Fibroblast of peridontal ligament (primary cell): Measurements from ENCODE around the gene DCUN1D2.
"Not testable (repeated sequence)": the region's sequence is repeated elsewhere in the genome, so short reads cannot be mapped to it uniquely, and the experiment has no call there.

Experiments used
- DNase-seq: peaks from one replicate; pipeline ENCODE4 v3.0.0-alpha.2; 2010; ENCODE audit errors: extremely low read depth

DCUN1D2 gene

DNA sequence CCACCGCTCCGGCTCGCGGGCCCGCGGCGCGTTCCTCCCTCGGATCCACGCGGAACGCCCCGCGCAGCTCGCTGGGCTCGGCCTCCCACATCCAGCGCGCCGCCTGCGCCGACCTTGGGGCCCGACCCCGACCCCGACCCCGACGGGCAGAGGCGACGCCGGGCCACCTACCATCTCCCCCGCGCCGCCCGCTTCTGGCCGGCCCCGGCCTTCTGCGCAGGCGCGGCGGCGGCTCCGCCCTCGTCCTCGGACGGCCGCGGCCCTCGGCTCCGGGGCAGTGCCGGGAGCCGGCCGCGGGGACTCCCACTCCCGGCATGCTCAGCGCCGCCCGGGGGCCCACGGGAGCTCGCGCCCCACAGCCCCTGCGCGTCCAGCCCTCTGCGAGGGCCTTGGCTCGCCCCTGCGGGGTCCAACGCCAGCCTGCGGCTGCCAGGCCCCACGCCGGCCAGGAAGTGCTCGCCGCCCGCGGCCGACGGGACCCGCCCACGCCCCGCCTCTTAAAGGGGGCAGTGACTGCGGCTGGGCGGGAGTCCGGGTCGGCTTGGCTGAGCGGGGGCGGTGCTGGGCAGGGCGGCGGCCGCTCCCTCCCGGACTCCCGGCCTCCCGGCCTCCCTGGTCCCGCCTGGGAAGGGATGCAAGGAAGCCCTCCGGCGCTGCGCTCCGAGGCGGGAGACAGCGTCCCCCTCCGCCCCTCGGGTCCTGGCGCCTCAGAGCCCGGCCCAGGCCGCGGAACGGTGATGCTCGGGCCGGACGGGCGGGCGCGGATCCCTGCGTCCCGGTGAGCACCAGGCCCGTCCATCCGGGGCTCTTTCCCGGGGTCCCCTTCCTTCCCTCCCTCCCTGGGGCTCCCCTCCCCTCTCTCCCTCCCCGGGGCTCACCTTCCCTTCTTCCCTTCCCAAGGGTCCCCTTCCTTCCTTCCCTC lies at the start of gene DCUN1D2:
DCUN1D2 (minus strand) TSS at position 216 of the 922 bp plus-strand sequence; CDS start at position 174, 42 bp downstream.
- DNase-seq: peak; percentile 94

DNA sequence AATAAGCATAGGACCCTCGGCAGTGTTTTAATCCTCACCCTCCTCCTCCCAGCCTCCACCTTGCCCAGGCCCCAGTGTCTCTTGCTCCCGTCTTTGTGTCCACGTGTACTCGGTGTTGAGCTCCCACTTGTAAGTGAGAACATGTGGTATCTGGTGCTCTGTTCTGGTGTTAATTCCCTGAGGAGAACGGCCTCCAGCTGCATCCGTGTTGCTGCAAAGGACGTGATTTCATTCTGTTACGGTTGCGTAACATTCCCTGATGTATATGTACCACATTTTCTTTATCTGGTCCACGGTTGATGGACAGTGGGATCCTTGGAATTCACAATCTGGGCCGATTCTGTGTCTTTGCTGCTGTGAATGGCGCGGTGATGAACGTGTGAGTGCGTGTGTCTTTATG lies 49.3 kb upstream of the DCUN1D2 start:
- DNase-seq: no peak

DNA sequence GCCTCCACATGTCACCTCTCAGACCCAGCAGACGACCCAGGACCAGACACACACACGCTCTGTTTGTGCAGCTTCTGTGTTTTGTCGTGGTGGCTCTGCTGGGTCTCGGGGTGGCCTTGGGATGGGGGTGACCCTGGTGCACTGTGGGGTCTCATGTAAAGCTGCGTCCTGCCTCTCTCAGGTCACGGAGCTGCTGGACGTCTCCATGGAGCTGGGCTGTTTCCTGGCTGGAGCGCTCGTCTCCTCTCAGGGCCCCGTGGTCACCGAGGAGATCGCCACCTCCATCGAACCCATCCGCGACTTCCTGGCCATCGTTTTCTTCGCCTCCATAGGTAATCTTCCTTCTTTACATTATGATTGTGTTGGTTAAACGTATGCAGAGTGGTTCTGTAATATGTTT lies 48.7 kb upstream of the DCUN1D2 start:
- DNase-seq: no peak

DNA sequence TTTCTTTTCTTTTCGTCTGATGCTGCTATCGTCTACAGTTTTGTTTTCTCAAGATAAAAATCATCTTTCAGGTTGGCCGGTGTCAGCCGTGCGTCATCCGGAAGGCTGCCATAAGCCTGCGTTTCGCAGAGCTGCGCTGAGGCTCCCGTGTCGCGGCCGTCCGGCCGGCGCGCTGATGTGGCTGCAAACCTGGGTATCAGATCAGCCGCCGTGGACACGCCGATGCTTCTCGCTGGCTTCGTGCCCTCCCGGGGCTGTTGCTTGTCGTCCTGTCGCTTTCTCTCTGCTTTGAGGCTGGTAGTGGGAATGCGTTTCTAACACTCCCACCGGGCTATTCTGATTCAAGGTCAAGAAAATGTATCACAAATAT lies 48.2 kb upstream of the DCUN1D2 start:
- DNase-seq: no peak

DNA sequence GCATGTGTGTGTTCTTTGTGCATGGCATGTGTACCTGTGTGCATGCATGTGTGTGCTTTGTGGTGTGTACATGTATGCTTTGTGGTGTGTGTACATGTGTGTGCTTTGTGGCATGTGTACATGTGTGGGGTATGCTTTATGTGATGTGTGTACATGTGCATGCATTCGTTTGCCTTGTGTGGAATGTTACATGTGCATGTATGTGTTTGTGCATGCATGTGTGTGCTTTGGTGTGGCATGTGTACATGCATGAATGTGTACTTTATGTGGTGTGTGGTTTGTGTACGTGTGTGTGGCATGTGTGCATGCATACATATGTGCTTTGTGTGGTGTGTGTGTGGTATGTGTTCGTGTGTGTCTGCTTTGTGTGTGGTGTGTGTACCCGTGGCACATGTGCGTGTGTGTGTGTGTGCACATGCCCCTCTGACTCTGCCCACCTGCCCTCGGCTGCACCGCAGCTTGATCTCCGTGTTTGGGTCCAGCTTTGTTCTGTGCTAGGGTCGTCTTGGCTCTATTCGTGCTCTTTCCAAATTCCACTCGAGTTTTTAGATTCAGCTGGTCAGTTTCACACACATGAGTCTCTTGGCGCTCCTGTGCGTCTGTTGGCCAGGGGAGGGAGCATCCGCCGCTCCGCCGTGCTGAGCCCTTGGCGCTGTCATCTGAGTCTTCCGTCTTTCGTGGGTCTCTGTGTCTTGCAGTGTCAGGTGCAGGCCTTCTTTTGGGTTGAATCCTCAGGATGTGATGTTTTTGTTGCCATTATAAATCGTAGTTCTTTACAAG lies 47.6 kb upstream of the DCUN1D2 start:
- DNase-seq: no peak

DNA sequence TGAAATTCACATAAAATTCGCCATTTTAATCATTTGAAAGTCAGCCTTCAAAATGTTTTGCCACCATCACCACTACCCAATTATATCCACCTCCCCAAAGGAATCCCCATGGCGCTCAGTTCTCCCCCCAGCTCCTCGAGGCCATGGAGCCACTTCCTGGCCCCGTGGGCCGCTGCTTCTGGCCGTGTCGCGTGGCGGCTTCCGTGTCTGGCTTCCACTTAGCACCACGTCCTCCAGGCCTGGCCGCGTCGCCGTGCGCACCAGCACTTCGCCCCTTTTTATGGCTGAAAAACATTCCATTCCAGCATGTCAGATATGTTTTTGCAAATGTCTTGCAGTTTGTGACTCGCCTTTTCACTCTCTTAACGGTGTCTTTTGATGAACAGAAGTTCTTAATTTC lies 46.7 kb upstream of the DCUN1D2 start:
- DNase-seq: no peak

DNA sequence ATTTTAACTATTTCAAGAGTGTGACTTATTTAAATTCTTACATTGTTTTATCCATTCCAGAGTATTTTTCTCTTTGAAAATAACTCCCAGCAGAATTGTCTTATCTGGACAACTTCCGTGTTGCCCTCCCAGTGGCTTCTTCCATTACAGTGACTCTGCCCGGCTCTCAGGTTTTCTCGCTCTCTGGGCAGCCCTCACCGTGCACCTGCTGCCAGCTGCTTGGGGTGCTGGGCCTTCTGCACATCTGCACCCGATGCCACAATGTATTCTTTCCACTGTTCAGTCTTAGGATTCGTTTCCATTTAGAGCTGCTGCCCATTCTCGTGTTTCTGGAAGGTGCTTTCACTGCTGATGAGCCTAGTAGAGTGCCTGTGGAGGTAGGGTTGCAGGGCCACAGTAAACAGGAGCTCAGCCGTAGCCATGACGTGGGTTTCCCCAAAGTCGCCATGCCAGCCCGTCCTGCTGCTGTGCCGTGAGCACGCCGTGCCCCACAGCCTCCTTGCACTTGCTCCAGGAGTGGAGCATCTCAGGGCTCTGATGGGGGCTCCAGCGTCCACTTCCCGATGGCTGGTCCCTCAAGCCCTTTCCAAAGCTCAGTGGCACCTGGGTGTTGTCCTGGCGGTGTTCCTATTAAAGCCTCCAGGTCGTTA lies 46.1 kb upstream of the DCUN1D2 start:
- no peak for DNase-seq

DNA sequence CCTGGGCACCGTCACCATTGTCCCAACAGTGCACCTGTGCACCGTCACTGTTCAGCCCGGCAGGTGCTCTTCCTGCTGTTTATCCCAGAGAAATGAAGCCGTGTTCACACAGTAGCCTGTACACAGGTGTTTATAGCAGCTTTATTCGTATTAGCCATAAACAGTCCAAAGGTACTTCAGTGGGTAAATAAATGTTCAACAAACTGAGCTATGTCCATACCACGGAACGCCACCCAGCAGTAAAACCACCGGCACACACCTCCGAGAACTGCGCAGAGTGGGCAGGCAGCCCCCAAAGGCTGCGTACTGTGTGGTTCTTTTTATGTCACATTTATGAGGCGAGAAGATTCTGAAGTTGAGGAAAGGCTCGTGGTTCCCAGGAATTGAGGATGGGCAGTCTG lies 44.9 kb upstream of the DCUN1D2 start:
- no peak for DNase-seq

DNA sequence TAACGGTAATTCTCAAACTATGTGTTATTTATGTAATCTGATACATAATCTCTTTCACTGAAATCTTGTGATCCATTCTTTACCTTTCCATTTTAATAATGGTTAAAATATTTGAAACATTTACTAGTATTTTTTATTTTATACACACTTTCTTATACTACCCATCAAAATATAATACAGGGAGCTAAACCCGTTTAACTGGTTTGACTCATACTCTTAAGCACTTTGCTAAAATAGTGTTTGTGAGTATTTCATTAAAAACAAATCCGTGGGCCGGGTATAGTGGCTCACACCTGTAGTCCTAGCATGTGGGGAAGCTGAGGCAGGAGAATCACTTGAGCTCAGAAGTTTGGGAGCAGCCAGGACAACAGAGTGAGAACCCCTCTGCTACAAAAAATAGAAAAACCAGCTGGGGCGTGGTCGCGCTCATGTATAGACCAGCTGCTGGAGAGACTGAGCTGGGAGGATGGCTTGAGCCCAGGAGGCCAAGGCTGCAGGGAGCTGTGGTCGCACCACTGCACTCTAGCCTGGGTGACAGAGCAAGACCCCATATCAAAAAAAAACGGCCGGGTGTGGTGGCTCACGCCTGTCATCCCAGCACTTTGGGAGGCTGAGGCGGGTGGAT lies 43.8 kb upstream of the DCUN1D2 start:
- DNase-seq: no peak

DNA sequence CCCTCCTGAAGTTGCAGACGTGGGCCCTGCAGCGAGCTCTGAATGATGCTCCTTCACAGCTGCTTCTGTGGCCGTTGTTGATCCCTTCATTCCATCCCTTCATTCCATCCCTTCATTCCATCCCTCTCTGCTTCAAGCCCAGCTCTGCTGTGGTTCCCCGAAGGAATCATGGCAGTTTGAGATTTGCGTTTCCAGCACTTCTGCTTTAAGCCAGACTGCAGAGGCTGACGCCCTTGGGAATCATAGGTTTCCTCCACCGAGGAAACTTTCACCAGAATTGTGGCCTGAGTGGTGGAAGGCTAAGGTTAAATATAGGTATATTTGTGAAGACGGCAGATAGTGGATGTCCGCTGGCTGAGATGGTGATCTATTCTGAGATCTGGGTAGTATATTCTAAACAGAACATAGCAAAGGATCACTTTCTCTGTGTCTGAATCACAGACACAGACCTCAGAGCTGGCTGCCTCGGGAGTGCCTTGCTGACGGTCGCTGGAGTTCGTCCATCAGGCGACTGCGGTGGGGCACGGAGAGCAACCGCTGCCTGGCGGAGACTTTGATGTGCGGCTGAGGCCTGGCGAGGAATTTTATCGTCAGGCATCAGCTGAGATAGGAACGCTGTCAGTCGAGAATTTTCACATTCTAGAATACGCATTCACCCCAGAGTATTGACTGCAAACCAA lies 42.8 kb upstream of the DCUN1D2 start:
- no peak for DNase-seq

DNA sequence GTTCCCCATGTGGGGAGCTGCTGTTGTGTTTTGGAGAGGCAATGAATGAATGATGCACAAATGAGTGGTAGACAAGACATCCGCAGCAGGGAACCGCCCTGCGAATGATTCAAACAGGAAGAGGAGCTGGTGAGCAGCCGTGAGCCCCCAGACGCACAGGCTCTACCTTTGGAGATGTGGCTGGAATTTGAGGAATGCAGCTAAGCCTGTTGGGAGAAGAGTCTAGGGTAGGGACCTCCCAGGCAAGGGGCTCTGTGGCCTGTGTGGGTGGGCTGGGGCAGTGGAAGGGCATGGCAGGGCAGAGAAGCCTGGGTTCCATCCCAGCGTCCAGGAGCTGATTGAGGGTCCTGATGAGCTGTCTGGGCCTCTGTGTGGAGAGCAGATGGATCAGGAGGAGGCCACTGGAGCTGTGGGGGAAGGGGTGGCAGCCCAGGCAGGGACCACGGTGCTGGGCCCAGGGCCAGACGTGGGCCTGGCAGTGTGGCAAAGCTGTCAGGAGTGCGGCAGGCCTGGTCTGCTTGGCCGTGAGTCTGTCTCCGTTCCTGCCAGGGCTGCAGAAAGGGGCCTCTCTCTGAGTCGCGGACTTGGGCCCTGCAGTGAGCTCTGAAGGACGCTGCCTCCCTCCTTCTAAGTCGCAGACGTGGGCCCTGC lies 41.8 kb upstream of the DCUN1D2 start:
- DNase-seq: no peak

DNA sequence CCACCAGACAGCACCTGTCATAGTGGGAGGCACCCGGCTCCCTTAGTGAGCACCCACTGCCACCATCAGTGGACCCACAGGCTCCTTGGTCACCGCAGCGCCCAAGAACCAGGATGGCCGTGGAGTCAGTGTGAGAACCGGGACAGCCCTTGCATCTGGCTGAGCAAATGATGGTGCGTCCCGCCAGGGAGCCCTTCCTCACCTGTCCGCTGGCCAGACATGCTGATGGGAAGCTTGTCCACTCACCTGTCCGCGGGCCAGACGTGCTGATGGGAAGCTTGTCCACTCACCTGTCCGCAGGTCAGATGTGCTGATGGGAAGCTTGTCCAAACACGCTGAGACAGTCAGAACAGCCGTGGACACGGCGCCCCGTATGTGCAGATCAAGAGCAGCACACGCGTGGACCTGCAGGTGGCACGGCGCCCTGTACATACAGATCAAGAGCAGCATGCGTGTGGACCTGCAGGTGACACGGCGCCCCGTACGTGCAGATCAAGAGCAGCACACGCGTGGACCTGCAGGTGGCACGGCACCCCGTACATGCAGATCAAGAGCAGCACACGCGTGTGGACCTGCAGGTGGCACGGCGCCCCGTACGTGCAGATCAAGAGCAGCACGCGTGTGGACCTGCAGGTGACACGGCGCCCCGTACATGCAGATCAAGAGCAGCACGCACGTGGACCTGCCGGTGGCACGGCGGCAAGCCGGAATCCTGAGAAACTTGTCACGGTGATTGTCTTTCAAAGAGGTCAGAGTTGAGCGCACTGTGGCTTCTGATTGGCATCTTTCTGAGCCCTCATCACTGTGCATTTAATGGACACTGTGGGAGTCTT lies 40.7 kb upstream of the DCUN1D2 start:
- DNase-seq: no peak

DNA sequence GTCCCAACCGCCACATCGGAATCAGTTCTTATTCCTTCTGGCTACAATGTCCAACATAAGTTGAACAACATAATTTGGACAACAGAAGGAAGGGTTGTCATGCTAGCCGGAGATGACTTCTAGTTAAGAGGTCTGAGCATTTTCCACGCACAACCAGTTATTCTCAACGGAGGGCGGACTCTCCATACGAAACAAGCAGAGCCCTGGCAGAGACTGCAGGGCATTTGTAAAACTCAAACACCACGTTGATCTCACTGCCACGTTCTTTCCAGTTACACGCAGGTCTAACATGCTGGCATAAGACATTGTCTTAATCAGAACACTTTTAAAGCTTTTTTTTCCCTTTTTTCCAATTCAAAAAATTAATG lies 38.3 kb upstream of the DCUN1D2 start:
- no peak for DNase-seq

DNA sequence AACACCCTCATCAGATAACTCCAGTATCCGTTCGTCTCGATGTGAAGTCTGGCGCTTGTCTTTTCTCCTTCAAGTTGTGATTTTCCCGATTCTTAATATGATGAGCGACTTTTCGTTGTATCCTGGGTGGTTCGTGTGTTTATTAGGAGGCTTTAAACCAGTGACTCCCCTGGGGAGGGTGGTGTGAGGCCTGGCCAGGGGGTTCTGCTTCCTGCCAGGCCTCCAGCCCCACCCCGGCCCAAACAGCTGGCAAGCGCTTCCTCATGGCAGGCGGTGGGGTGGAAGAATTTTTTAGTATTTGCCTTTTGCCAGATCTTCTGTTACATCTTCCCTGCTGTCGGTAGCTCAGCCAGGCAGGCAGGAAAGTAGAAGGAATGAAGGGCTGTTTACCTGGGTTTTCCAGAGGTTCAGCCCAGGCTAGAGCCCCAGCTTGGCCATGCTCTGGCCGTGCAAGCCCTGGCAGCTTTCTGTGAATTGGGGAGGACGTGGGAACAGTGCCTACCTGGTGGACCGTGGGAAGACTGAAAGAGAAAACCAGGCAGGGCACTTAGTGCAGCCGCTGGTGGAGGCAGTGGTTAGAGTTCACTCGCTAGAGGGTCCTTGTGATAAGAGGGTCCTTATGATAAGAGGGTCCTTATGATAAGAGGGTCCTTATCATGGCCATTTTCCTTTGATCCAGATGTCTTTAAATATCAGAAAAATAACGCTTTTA lies 37.7 kb upstream of the DCUN1D2 start:
- DNase-seq: no peak

DNA sequence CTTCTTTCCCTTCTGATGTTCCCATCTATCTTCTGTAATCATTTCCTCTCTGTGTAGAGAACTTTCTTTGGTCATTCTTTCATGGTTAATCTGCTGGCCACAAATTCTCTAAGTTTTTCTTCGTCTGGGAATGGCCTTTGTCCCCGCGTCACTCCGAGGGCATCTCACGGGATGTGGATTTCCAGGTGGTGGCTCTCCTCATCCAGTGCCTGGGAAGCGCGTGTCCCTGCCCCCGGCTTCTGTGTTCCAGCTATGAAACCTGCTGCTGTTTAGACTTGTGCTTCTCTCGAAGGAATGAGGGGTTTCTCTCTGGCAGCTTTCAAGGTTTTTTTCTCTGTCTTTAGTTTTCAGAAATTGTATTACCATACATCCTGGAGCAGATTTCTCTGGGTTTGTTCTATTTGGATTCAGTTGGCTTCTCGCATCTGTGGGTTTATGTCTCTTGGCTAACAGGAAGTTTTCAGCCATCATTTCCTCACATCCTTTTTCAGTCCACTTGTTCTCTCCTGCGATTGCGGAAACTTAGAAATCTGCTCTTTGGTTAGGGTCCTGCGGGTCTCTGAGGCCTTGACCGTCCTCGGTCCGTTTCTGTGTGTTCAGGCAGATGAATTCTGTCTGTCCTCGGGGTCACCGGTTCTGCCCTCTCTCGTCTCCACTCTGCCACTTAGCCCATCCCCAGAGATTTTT lies 36.9 kb upstream of the DCUN1D2 start:
- DNase-seq: no peak

DNA sequence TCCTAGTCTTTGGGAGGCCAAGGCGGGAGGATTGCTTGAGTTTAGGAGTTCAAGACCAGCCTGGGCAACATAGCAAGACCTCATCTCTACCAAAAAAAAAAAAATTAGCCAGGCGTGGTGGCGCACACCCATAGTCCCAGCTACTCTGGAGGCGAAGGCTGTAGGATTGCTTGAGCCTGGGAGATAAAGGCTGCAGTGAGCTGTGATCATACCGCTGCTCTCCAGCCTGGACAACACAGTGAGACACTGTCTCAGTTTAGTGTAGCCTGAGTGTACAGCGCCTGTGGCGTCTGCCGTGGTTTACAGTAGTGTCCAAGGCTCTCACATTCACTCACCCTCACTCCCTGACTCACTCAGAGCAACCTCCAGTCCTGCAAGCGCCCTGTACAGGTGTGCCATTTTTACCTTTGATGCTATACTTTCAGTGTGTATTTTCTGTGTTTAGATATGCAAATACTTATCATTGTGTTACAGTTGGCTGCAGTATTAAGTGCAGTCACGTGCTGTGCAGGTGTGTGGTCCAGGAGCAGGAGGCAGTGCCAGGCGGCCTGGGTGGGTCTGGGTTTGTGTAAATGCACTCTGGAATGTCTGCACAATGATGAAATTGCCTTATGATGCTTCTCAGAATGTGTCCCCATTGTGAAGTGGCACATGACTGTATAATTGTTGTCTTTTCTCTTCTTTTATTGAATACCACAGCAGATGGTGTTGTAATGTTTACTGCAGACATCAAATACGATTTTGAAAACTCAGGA lies 36.1 kb upstream of the DCUN1D2 start:
- no peak for DNase-seq

DNA sequence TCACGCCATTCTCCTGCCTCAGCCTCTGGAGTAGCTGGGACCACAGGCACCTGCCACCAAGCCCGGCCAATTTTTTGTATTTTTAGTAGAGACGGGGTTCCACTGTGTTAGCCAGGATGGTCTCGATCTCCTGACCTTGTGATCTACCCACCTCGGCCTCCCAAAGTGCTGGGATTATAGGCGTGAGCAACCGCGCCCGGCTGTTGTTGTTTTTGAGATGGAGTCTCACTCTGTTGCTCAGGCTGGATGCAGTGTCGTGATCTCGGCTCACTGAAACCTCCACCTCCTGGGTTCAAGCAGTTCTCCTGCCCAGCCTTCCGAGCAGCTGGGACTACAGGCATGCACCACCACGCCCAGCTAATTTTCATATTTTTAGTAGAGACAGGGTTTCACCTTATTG lies 31.9 kb upstream of the DCUN1D2 start:
- not testable (repeated sequence) for DNase-seq

DNA sequence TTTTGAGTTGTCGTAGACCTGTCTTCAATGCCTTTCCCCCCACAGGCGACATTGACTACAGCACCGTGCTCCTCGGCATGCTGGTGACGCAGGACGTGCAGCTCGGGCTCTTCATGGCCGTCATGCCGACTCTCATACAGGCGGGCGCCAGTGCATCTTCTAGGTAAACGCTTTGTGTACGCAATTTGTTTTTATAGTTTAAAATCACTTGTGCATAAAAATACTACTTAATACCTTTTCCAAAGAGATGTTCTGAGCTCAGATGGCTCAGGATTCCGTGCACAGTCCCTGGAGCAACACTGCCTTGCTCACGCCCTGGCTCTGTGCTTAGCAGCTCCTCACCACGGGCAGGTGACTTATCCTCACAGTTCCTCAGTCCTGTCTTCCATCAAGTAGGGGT lies 30.1 kb upstream of the DCUN1D2 start:
- DNase-seq: no peak
